Chondrocyte (in vitro differentiated cells): Measurements from ENCODE around the gene FUS. TPM values are rescaled to one million over a fixed set of nuclear protein-coding genes. Genes with fewer than 3 reads are reported as not detected.
"Not testable (repeated sequence)": the region's sequence is repeated elsewhere in the genome, so short reads cannot be mapped to it uniquely, and the experiment has no call there.

Experiments used
- DNase-seq: peaks from one replicate; pipeline ENCODE4 v3.0.0; 2021; ENCODE audit warnings: mixed read lengths, low spot score
- H3K27ac Mint-ChIP-seq: one replicate; pipeline ENCODE4 v1.8.0; 2021; ENCODE audit warnings: mild to moderate bottlenecking, moderate library complexity, mixed read lengths; ENCODE audit not compliant: unreplicated experiment
- H3K27me3 Mint-ChIP-seq: 2 replicates; pipeline ENCODE4 v1.8.0; 2021; ENCODE audit warnings: low read depth, mixed read lengths
- H3K36me3 Mint-ChIP-seq: 2 replicates; pipeline ENCODE4 v1.8.0; 2021; ENCODE audit warnings: low read depth, mixed read lengths
- H3K4me1 Mint-ChIP-seq: 2 replicates; pipeline ENCODE4 v1.8.0; 2021; ENCODE audit warnings: low read depth, mild to moderate bottlenecking, mixed read lengths
- H3K4me3 Mint-ChIP-seq: one replicate; pipeline ENCODE4 v1.8.0; 2021; ENCODE audit warnings: mild to moderate bottlenecking, moderate library complexity, mixed read lengths; ENCODE audit not compliant: unreplicated experiment
- H3K9me3 Mint-ChIP-seq: 2 replicates; pipeline ENCODE4 v1.8.0; 2021; ENCODE audit warnings: low read depth, mixed read lengths
- total RNA-seq: library from RNA; stranded (reverse); gene quantifications from 3 replicates; pipeline ENCODE4 v1.2.1, GENCODE V29; 2021
- TF ChIP-seq, protein P1 (sequence below): fragments of 200-600 bp; sonication (generic); IDR thresholded peaks from 2 replicates; pipeline ENCODE4 v1.5.0; 2021; ENCODE audit warnings: antibody characterized with exemption, mild to moderate bottlenecking, moderate library complexity

Gene FUS
- total RNA-seq, 1 donor from 2014 or later: 231 TPM

DNA sequence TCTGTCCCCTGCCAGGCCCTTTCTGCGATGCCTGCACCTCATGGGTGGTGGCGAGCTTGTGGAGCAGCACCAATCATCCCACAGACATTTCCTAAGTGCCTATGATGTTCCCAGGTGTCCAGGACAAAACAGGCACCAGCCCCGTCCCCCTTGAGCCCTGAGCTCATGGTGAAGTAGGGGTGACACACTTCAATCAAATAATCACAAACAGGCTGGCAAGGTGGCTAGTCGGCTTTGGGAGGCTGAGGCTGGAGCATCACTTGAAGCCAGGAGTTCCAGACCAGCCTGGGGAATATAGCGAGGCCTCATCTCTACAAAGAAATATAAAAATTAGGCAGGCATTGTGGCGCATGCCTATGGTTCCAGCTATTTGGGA lies 43.7 kb upstream of the FUS start:
- H3K4me3 Mint-ChIP-seq: no peak overlapping the region
- no peak overlapping the region for H3K27ac Mint-ChIP-seq
- TF ChIP-seq, protein P1, sequence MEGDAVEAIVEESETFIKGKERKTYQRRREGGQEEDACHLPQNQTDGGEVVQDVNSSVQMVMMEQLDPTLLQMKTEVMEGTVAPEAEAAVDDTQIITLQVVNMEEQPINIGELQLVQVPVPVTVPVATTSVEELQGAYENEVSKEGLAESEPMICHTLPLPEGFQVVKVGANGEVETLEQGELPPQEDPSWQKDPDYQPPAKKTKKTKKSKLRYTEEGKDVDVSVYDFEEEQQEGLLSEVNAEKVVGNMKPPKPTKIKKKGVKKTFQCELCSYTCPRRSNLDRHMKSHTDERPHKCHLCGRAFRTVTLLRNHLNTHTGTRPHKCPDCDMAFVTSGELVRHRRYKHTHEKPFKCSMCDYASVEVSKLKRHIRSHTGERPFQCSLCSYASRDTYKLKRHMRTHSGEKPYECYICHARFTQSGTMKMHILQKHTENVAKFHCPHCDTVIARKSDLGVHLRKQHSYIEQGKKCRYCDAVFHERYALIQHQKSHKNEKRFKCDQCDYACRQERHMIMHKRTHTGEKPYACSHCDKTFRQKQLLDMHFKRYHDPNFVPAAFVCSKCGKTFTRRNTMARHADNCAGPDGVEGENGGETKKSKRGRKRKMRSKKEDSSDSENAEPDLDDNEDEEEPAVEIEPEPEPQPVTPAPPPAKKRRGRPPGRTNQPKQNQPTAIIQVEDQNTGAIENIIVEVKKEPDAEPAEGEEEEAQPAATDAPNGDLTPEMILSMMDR: no peak
- peaks cover 17% of the 10 kb centered on the region for H3K4me1 Mint-ChIP-seq
- peaks cover under 1% of the 10 kb centered on the region for H3K36me3 Mint-ChIP-seq
- no peaks in the 10 kb centered on the region for H3K9me3 Mint-ChIP-seq
- H3K27me3 Mint-ChIP-seq: no peaks in the 10 kb centered on the region
- DNase-seq: no peak

DNA sequence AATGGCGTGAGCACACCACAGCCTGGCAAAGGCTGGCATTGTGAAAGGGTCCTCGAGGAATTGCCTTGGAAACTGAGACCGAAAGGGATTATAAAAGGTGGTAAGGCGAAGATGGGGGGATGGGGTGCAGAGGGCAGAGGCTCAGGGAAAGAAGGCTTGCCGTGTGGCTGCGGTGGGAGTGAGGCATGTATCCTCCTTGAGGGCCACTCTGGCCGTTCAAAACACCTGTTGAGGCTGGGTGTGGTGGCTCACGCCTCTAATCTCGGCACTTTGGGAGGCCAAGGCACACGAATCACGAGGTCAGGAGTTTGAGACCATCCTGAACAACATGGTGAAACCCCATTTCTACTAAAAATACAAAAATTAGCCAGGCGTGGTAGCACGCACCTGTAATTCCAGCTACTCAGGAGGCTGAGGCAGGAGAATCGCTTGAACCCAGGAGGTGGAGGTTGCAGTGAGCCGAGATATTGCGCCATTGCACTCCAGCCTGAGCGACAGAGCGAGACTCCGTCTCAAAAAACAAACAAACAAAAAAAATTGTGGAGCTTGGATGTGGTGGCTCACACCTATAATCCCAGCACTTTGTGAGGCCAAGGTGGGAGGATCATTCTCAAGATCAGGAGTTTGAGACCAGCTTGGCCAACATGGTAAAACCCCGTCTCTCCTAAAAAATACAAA lies 43.0 kb upstream of the FUS start:
- peaks cover 24% of the 10 kb centered on the region for H3K4me1 Mint-ChIP-seq
- DNase-seq, H3K9me3 Mint-ChIP-seq, H3K27ac Mint-ChIP-seq, H3K27me3 Mint-ChIP-seq, H3K4me3 Mint-ChIP-seq, H3K36me3 Mint-ChIP-seq: not testable (repeated sequence)

GRCh38 chr16:31138621-31139578 lies 41.0 kb upstream of the FUS start:
- Mint-ChIP-seq H3K4me3 (no peak overlapping the region), H3K9me3 (no peaks in the 10 kb centered on the region), H3K27ac (no peak overlapping the region), H3K27me3 (no peaks in the 10 kb centered on the region), H3K36me3 (no peaks in the 10 kb centered on the region), H3K4me1 (peaks cover 26% of the 10 kb centered on the region)
- DNase-seq: no peak
- TF ChIP-seq, protein P1: no peak

DNA sequence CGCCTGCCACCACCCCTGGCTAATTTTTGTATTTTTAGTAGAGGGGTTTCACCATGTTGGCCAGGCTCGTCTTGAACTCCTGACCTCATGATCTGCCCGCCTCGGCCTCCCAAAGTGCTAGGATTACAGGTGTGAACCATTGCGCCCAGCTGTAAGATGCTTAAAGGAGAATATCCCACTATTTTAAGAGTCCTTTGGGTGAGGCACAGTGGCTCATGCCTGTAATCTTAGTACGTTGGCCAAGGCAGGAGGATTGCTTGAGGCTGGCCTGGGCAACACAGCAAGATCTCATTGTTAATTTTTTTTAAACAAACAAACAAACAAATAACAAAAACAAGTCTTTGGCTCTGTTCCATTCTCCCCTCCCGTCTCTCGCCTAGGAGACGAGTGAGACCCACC lies 38.9 kb upstream of the FUS start:
- peak overlapping the region; percentile 92 for H3K27ac Mint-ChIP-seq
- not testable (repeated sequence) for H3K9me3 Mint-ChIP-seq, DNase-seq, H3K36me3 Mint-ChIP-seq, H3K27me3 Mint-ChIP-seq, H3K4me3 Mint-ChIP-seq
- peaks cover 23% of the 10 kb centered on the region for H3K4me1 Mint-ChIP-seq

DNA sequence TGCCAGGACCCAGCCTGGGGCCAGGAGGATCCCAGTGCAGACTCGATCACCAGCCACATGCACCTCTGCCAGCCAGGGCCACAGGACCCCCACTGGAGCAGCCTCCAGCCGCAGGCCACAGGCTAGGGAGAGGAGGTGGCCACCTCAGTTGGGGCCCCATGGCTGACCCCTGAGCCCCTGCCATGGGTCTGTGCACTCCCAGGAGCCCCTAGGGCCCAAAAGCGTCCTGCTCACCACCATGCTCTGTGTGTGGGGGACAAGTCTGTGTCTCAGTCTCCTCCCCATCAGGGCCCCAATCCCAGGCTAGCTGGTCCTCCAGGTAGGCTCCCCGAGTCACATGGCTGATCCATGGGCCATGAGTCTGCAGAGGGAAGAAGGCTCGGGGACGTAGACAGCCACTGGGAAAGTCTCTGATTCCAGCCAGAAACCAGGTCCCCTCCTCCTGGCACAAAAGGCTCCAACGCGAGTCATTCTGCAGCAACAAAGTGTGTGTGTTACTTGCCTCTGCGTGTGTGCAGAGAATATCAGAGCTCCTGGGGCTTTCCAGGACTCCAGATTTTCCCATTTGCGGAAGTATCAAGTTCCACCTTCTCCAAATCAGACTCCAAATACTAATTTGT lies 38.3 kb upstream of the FUS start:
- no peaks in the 10 kb centered on the region for H3K36me3 Mint-ChIP-seq
- peaks cover 23% of the 10 kb centered on the region for H3K4me1 Mint-ChIP-seq
- no peak for DNase-seq
- H3K9me3 Mint-ChIP-seq: no peaks in the 10 kb centered on the region
- peak overlapping the region; percentile 92 for H3K27ac Mint-ChIP-seq
- H3K4me3 Mint-ChIP-seq: peak overlapping the region; percentile 64
- peaks cover 3% of the 10 kb centered on the region for H3K27me3 Mint-ChIP-seq
- TF ChIP-seq, protein P1: no peak
